IMR-90 (cell line): ENCODE measurements around the gene THBS4. TPM values are rescaled to one million over a fixed set of nuclear protein-coding genes. Genes with fewer than 3 reads are reported as not detected.

ENCODE experiments used
- ATAC-seq: fragments of 200-7000 bp; cut with Tn5 transposase; 2 replicates; pipeline ENCODE4 v1.9.1; 2020; ENCODE audit warnings: low read depth, mild to moderate bottlenecking, moderate library complexity
- BruUV-seq: library from RNA; stranded (reverse); fragments of 400-500 nt; replicated peaks from 2 replicates; lab custom pipeline; 2021; lab: Mats Ljungman, UMichigan
- CTCF ChIA-PET: fragments of 300-600 bp; formaldehyde crosslinking; extraction: SDS; loops from one replicate; lab custom pipeline; 2021; ENCODE audit warnings: antibody characterized with exemption; lab: Yijun Ruan, JAX
- POLR2A ChIA-PET: fragments of 300-600 bp; sonication (Branson Sonifier 250); formaldehyde crosslinking; loops from one replicate; lab custom pipeline; 2022; ENCODE audit warnings: antibody characterized with exemption; ENCODE audit not compliant: unreplicated experiment; lab: Charles Lee
- DNase-seq: peaks from one replicate; pipeline ENCODE4 v3.0.0; 2013
- H2AFZ ChIP-seq: replicated peaks from 2 replicates; pipeline ENCODE3; 2013; ENCODE audit warnings: low read length, mild to moderate bottlenecking; ENCODE audit not compliant: poor library complexity
- H2AK5ac ChIP-seq: 2 replicates; pipeline ENCODE4 v1.6.1; 2013; ENCODE audit warnings: low read depth, low read length, inconsistent platforms
- H2AK9ac ChIP-seq: replicated peaks from 2 replicates; pipeline ENCODE3; 2013; ENCODE audit warnings: mild to moderate bottlenecking, low read depth, low read length, moderate library complexity; ENCODE audit not compliant: poor library complexity
- H2BK120ac ChIP-seq: 2 replicates; pipeline ENCODE4 v1.6.1; 2013; ENCODE audit warnings: low read depth, low read length, inconsistent platforms
- H2BK15ac ChIP-seq: 3 replicates; pipeline ENCODE4 v1.6.1; 2013; ENCODE audit warnings: low read depth, low read length, inconsistent platforms
- H2BK20ac ChIP-seq: 2 replicates; pipeline ENCODE4 v1.6.1; 2013; ENCODE audit warnings: low read depth, mild to moderate bottlenecking, inconsistent platforms, low read length, moderate library complexity
- H2BK5ac ChIP-seq: 2 replicates; pipeline ENCODE4 v1.6.1; 2013; ENCODE audit warnings: mild to moderate bottlenecking, low read depth, low read length, inconsistent platforms; ENCODE audit not compliant: poor library complexity, severe bottlenecking
- H3K14ac ChIP-seq: replicated peaks from 2 replicates; pipeline ENCODE4 v1.6.1; 2013; ENCODE audit warnings: low read depth, low read length, inconsistent platforms
- H3K18ac ChIP-seq: 2 replicates; pipeline ENCODE4 v1.6.1; 2013; ENCODE audit warnings: low read depth, low read length, control low read depth
- H3K23ac ChIP-seq: 2 replicates; pipeline ENCODE4 v1.6.1; 2013; ENCODE audit warnings: low read depth, low read length, inconsistent platforms
- H3K27ac ChIP-seq: 2 replicates; pipeline ENCODE4 v1.5.1; 2013; ENCODE audit warnings: mild to moderate bottlenecking, control low read depth, low read length; ENCODE audit not compliant: insufficient read depth
- H3K27me3 ChIP-seq: 2 replicates; pipeline ENCODE4 v1.6.1; 2013; ENCODE audit warnings: low read length; ENCODE audit not compliant: control insufficient read depth, insufficient read depth
- H3K36me3 ChIP-seq: 2 replicates; pipeline ENCODE4 v1.6.1; 2013; ENCODE audit warnings: low read length, mixed read lengths; ENCODE audit not compliant: control insufficient read depth, insufficient read depth
- H3K4ac ChIP-seq: 2 replicates; pipeline ENCODE4 v1.6.1; 2013; ENCODE audit warnings: low read depth, low read length, inconsistent platforms
- H3K4me1 ChIP-seq: 2 replicates; pipeline ENCODE4 v1.6.1; 2013; ENCODE audit warnings: low read length, mixed read lengths; ENCODE audit not compliant: control insufficient read depth, insufficient read depth
- H3K4me2 ChIP-seq: 2 replicates; pipeline ENCODE4 v1.6.1; 2013; ENCODE audit warnings: low read depth, mild to moderate bottlenecking, control low read depth, low read length, moderate library complexity
- H3K4me3 ChIP-seq: 2 replicates; pipeline ENCODE4 v1.5.1; 2013; ENCODE audit warnings: low read depth, mild to moderate bottlenecking, control low read depth, low read length, moderate library complexity; ENCODE audit not compliant: insufficient read depth
- H3K56ac ChIP-seq: 2 replicates; pipeline ENCODE4 v1.6.1; 2013; ENCODE audit warnings: low read length, inconsistent platforms; ENCODE audit not compliant: insufficient read depth; ENCODE audit errors: extremely low read depth
- H3K79me1 ChIP-seq, 2 experiments: 2 replicates each; pipeline ENCODE4 v1.6.1; 2013; ENCODE audit warnings: low read length in 2 of 2, inconsistent platforms in 1 of 2, low read depth in 1 of 2
- H3K9ac ChIP-seq: 2 replicates; pipeline ENCODE4 v1.6.1; 2013; ENCODE audit warnings: low read depth, low read length, control low read depth
- H3K9me1 ChIP-seq: 2 replicates; pipeline ENCODE4 v1.6.1; 2013; ENCODE audit warnings: low read length, inconsistent platforms; ENCODE audit not compliant: insufficient read depth
- H3K9me3 ChIP-seq: 2 replicates; pipeline ENCODE4 v1.6.1; 2013; ENCODE audit warnings: low read length; ENCODE audit not compliant: control insufficient read depth, insufficient read depth
- H4K20me1 ChIP-seq: 2 replicates; pipeline ENCODE4 v1.6.1; 2013; ENCODE audit warnings: low read length, inconsistent platforms; ENCODE audit not compliant: insufficient read depth
- H4K5ac ChIP-seq: 2 replicates; pipeline ENCODE4 v1.6.1; 2013; ENCODE audit warnings: mild to moderate bottlenecking, low read depth, low read length, control low read depth
- H4K8ac ChIP-seq, 2 experiments: 2 replicates each; pipeline ENCODE4 v1.6.1; 2013; ENCODE audit warnings: low read depth in 2 of 2, low read length in 2 of 2, control low read depth in 1 of 2, inconsistent platforms in 1 of 2
- H4K91ac ChIP-seq: 2 replicates; pipeline ENCODE4 v1.6.1; 2013; ENCODE audit warnings: low read depth, low read length, inconsistent platforms; ENCODE audit not compliant: insufficient read depth
- BHLHE40 ChIP-seq: fragments of 150-350 bp; IDR thresholded peaks from 2 replicates; pipeline ENCODE4 v1.6.1; 2016; ENCODE audit warnings: mild to moderate bottlenecking, low read depth, low read length
- CEBPB ChIP-seq: IDR thresholded peaks from 2 replicates; pipeline ENCODE4 v1.6.1; 2012; ENCODE audit warnings: low read depth, low read length, improper control_type of control experiment
- CHD1 ChIP-seq: IDR thresholded peaks from 2 replicates; pipeline ENCODE4 v1.6.1; 2012; ENCODE audit warnings: low read depth, low read length, improper control_type of control experiment
- FOS ChIP-seq: fragments of 150-350 bp; IDR thresholded peaks from 2 replicates; pipeline ENCODE4 v1.6.1; 2016; ENCODE audit warnings: low read depth, low read length
- MAFK ChIP-seq: IDR thresholded peaks from 2 replicates; pipeline ENCODE4 v1.6.1; 2012; ENCODE audit warnings: low read depth, low read length, improper control_type of control experiment
- MAZ ChIP-seq: IDR thresholded peaks from 2 replicates; pipeline ENCODE4 v1.6.1; 2012; ENCODE audit warnings: low read depth, mild to moderate bottlenecking, low read length, improper control_type of control experiment, moderate library complexity, borderline replicate concordance
- MXI1 ChIP-seq: IDR thresholded peaks from 2 replicates; pipeline ENCODE4 v1.6.1; 2012; ENCODE audit warnings: low read depth, mild to moderate bottlenecking, low read length, moderate library complexity, borderline replicate concordance
- NFE2L2 ChIP-seq: fragments of 150-350 bp; IDR thresholded peaks from 2 replicates; pipeline ENCODE4 v1.6.1; 2016; ENCODE audit warnings: low read depth, mild to moderate bottlenecking, low read length
- POLR2A ChIP-seq: IDR thresholded peaks from 2 replicates; pipeline ENCODE4 v1.6.1; 2012; ENCODE audit warnings: mild to moderate bottlenecking, low read depth, low read length
- RAD21 ChIP-seq: IDR thresholded peaks from 2 replicates; pipeline ENCODE4 v1.6.1; 2012; ENCODE audit warnings: low read length, improper control_type of control experiment
- RCOR1 ChIP-seq: IDR thresholded peaks from 2 replicates; pipeline ENCODE4 v1.6.1; 2012; ENCODE audit warnings: mild to moderate bottlenecking, low read length, improper control_type of control experiment; ENCODE audit not compliant: insufficient replicate concordance
- RFX5 ChIP-seq: IDR thresholded peaks from 2 replicates; pipeline ENCODE4 v1.8.0; 2012; ENCODE audit warnings: low read depth, mild to moderate bottlenecking, low read length, moderate library complexity
- SMC3 ChIP-seq: fragments of 150-350 bp; IDR thresholded peaks from 2 replicates; pipeline ENCODE4 v1.6.1; 2016; ENCODE audit warnings: low read depth, mild to moderate bottlenecking, antibody characterized with exemption, low read length, moderate library complexity
- WGBS, 2 experiments: methylation state at CpG; one replicate each; pipeline versions ENCODE4 v1.1.5 to v1.1.7; 2013; ENCODE audit warnings: missing lambda C conversion rate in 2 of 2; ENCODE audit not compliant: insufficient read length in 1 of 2; ENCODE audit errors: extremely low coverage in 2 of 2; 5-methylcytosine and 5-hydroxymethylcytosine counted together
- dilution Hi-C: fragments of 300-500 bp; cut with HindIII; formaldehyde crosslinking; loops from one replicate; pipeline ENCODE4 v1.14.3; 2018; ENCODE audit warnings: low sequenced_read_pairs; ENCODE audit not compliant: unreplicated experiment
- in situ Hi-C: fragments of 300-500 bp; cut with MboI; formaldehyde crosslinking; loops from 3 replicates; pipeline ENCODE4 v1.14.3; 2019; ENCODE audit warnings: low sequenced_read_pairs, inconsistent platforms, mixed read lengths
- intact Hi-C: fragments of 100-400 bp; cut with micrococcal nuclease; formaldehyde crosslinking; loops from 2 replicates; pipeline ENCODE4 v1.10.0; 2022
- polyA plus RNA-seq, 3 experiments: library from polyadenylated mRNA; depleted of rRNA; stranded (reverse); fragments of >200 nt; gene quantifications; 2 replicates each; pipeline ENCODE4 v1.2.3, GENCODE V29; 2012; ENCODE audit warnings: low replicate concordance in 1 of 3
- total RNA-seq: library from RNA; depleted of rRNA; stranded (reverse); fragments of >200 nt; gene quantifications from 2 replicates; pipeline ENCODE4 v1.2.3, GENCODE V29; 2012
- TF ChIP-seq, protein P1 (sequence below): fragments of 150-350 bp; IDR thresholded peaks from 2 replicates; pipeline ENCODE4 v1.6.1; 2016; ENCODE audit warnings: low read depth, mild to moderate bottlenecking, low read length, moderate library complexity, borderline replicate concordance
- TF ChIP-seq, protein P2 (sequence below): fragments of 150-350 bp; IDR thresholded peaks from 2 replicates; pipeline ENCODE4 v1.6.1; 2017; ENCODE audit warnings: mild to moderate bottlenecking, antibody characterized with exemption, low read length, low read depth
- TF ChIP-seq, protein P3 (sequence below): conservative IDR thresholded peaks from 2 replicates; pipeline ENCODE4 v1.5.1; 2012; ENCODE audit warnings: mild to moderate bottlenecking, low read depth, low read length, improper control_type of control experiment

Gene THBS4
- total and polyA plus RNA-seq, 2 of the 4 experiments (the other 2 are of a cell fraction), result 0.90 to 0.92 TPM

DNA sequence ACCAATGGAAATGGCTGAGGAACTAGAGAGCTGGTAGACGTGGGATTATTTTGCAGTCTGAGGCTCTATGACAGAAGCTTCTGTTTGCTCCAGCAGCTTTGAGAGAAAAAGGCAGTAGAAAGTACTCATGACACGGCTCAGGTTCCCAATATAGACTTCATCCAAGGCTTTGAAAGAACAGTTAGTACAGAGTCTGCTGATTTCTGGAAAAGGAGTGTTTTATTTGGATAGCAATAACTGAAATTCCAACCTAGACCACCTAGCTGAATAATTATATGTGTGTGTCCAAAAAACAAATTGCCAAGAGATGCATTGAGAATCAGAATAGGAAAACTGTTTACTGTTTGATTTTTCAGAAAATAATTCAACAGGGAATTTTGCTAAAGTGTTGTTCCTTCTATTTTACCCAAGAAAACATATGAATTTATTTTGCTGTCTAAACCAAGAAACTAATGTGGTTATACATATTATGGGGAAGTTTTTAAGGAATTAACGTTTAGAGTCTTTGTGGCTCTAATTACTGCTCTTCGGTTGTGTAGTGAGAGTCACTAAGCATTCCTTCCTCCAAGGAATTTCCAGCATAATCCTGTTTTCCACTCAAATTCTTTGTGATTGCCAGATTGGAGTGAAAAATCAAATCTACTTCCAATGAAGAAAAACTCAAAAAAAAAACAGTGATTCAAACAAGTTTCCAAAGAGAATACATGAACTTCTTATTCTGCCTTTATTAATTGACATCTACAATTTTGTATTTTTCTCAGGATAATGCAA, 26.0 kb upstream of the THBS4 start:
- Histone ChIP-seq H3K4me2 (no peak overlapping the region), H3K4ac (no peak overlapping the region), H3K27ac (no peak overlapping the region), H3K36me3 (no peaks in the 10 kb centered on the region), H4K91ac (no peak overlapping the region), H2BK15ac (no peak overlapping the region), H4K8ac (no peak overlapping the region), H3K27me3 (no peaks in the 10 kb centered on the region), H3K9me1 (0 out of 2 replicates have a peak, but pooled peaks cover 2% of the 10 kb centered on the region), H3K4me3 (no peak overlapping the region), H3K4me1 (no peaks in the 10 kb centered on the region), H3K23ac (no peak overlapping the region), H2BK120ac (no peak overlapping the region), H3K14ac (no peak overlapping the region), H2AK5ac (no peak overlapping the region), H3K79me1 (no peaks in the 10 kb centered on the region), H2AK9ac (no peak overlapping the region), H3K9ac (no peak overlapping the region), H4K5ac (no peak overlapping the region), H4K20me1 (no peaks in the 10 kb centered on the region), H3K56ac (no peak overlapping the region), H3K18ac (no peak overlapping the region), H3K9me3 (no peaks in the 10 kb centered on the region), H2BK20ac (no peak overlapping the region), H2AFZ (no peak overlapping the region), H2BK5ac (no peak overlapping the region)
- ChIA-PET POLR2A (no interaction called here), CTCF (no interaction called here)
- ATAC-seq, result no peak
- no TSS peak for BruUV-seq
- WGBS, 2 experiments, result no CpG with 5 or more reads among the region's 4 CpGs
- TF ChIP-seq MAFK, result no peak
- TF ChIP-seq FOS, result no peak
- TF ChIP-seq CHD1, result no peak
- no peak for TF ChIP-seq RAD21
- TF ChIP-seq RFX5, result no peak
- no peak for TF ChIP-seq MAZ
- no peak for TF ChIP-seq RCOR1
- TF ChIP-seq, protein P1, sequence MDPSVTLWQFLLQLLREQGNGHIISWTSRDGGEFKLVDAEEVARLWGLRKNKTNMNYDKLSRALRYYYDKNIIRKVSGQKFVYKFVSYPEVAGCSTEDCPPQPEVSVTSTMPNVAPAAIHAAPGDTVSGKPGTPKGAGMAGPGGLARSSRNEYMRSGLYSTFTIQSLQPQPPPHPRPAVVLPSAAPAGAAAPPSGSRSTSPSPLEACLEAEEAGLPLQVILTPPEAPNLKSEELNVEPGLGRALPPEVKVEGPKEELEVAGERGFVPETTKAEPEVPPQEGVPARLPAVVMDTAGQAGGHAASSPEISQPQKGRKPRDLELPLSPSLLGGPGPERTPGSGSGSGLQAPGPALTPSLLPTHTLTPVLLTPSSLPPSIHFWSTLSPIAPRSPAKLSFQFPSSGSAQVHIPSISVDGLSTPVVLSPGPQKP, result no peak
- TF ChIP-seq SMC3, result no peak
- TF ChIP-seq CEBPB, result no peak
- no peak for TF ChIP-seq POLR2A
- no peak for TF ChIP-seq MXI1
- TF ChIP-seq, protein P2, sequence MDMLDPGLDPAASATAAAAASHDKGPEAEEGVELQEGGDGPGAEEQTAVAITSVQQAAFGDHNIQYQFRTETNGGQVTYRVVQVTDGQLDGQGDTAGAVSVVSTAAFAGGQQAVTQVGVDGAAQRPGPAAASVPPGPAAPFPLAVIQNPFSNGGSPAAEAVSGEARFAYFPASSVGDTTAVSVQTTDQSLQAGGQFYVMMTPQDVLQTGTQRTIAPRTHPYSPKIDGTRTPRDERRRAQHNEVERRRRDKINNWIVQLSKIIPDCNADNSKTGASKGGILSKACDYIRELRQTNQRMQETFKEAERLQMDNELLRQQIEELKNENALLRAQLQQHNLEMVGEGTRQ, result no peak
- TF ChIP-seq, protein P3, sequence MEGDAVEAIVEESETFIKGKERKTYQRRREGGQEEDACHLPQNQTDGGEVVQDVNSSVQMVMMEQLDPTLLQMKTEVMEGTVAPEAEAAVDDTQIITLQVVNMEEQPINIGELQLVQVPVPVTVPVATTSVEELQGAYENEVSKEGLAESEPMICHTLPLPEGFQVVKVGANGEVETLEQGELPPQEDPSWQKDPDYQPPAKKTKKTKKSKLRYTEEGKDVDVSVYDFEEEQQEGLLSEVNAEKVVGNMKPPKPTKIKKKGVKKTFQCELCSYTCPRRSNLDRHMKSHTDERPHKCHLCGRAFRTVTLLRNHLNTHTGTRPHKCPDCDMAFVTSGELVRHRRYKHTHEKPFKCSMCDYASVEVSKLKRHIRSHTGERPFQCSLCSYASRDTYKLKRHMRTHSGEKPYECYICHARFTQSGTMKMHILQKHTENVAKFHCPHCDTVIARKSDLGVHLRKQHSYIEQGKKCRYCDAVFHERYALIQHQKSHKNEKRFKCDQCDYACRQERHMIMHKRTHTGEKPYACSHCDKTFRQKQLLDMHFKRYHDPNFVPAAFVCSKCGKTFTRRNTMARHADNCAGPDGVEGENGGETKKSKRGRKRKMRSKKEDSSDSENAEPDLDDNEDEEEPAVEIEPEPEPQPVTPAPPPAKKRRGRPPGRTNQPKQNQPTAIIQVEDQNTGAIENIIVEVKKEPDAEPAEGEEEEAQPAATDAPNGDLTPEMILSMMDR, result no peak
- TF ChIP-seq BHLHE40, result no peak
- no peak for TF ChIP-seq NFE2L2
- dilution Hi-C loops (no loop called here), intact Hi-C loops (no loop called here), in situ Hi-C loops (no loop called here)
- no peak for DNase-seq
